ENCODE measurements around the gene SOWAHA.
"Not testable (repeated sequence)": the region's sequence is repeated elsewhere in the genome, so short reads cannot be mapped to it uniquely, and the experiment has no call there.

Gene SOWAHA

GRCh38 chr5:132778129-132778528 is 35.0 kb upstream of the SOWAHA start:
- no peak for DNase-seq

GRCh38 chr5:132778856-132779255 is 34.2 kb upstream of the SOWAHA start:
- no peak for DNase-seq

- DNase-seq = no peak
Measured at GRCh38 chr5:132779961-132780360, 33.1 kb upstream of the SOWAHA start.

- no peak for DNase-seq
Measured at GRCh38 chr5:132780577-132780976, 32.5 kb upstream of the SOWAHA start.

- DNase-seq = no peak
Measured at GRCh38 chr5:132781029-132781428, 32.1 kb upstream of the SOWAHA start.

GRCh38 chr5:132782101-132782500 is 31.0 kb upstream of the SOWAHA start:
- DNase-seq = no peak

- no peak for DNase-seq
Measured at GRCh38 chr5:132785365-132785764, 27.7 kb upstream of the SOWAHA start.

- no peak for DNase-seq
Measured at GRCh38 chr5:132785864-132786263, 27.2 kb upstream of the SOWAHA start.

- no peak for DNase-seq
Measured at GRCh38 chr5:132787076-132787475, 26.0 kb upstream of the SOWAHA start.

- DNase-seq = no peak
Measured at GRCh38 chr5:132788508-132788907, 24.6 kb upstream of the SOWAHA start.

GRCh38 chr5:132788990-132789886 is 23.9 kb upstream of the SOWAHA start:
- no peak for DNase-seq

GRCh38 chr5:132790201-132790865 is 22.8 kb upstream of the SOWAHA start:
- no peak for DNase-seq

GRCh38 chr5:132791026-132791425 is 22.1 kb upstream of the SOWAHA start:
- no peak for DNase-seq

GRCh38 chr5:132797651-132798050 is 15.5 kb upstream of the SOWAHA start:
- no peak for DNase-seq

- no peak for DNase-seq
Measured at GRCh38 chr5:132799392-132799791, 13.7 kb upstream of the SOWAHA start.

- DNase-seq = no peak
Measured at GRCh38 chr5:132800545-132800944, 12.6 kb upstream of the SOWAHA start.

GRCh38 chr5:132802044-132802684 is 10.9 kb upstream of the SOWAHA start:
- DNase-seq = no peak

- DNase-seq = not testable (repeated sequence)
Measured at GRCh38 chr5:132802685-132803066, 10.4 kb upstream of the SOWAHA start.

- DNase-seq = not testable (repeated sequence)
Measured at GRCh38 chr5:132804219-132804618, 8.9 kb upstream of the SOWAHA start.

GRCh38 chr5:132805872-132806271 is 7.2 kb upstream of the SOWAHA start:
- DNase-seq = not testable (repeated sequence)

GRCh38 chr5:132806804-132807162 is 6.3 kb upstream of the SOWAHA start:
- not testable (repeated sequence) for DNase-seq

- DNase-seq = no peak
Measured at GRCh38 chr5:132807163-132807838, 5.8 kb upstream of the SOWAHA start.

GRCh38 chr5:132808448-132808847 is 4.7 kb upstream of the SOWAHA start:
- no peak for DNase-seq
